Colonic mucosa (tissue), 4 donors: ENCODE data around the gene PRELID2. TPM values are rescaled to one million over a fixed set of nuclear protein-coding genes. Genes with fewer than 3 reads are reported as not detected.
A peak's percentile ranks its signal among the peaks of the same experiment; 100 is the strongest.
"Not testable (repeated sequence)": the region's sequence is repeated elsewhere in the genome, so short reads cannot be mapped to it uniquely, and the experiment has no call there.

Source experiments
- DNase-seq: peaks from one replicate; pipeline ENCODE4 v3.0.0-alpha.2; 2020
- H3K27ac ChIP-seq: fragments of 200-600 bp; one replicate; pipeline ENCODE4 v1.8.0; 2021
- H3K27me3 ChIP-seq: fragments of 200-600 bp; one replicate; pipeline ENCODE4 v1.8.0; 2021
- H3K36me3 ChIP-seq: fragments of 200-600 bp; one replicate; pipeline ENCODE4 v1.8.0; 2021
- H3K4me1 ChIP-seq: fragments of 200-600 bp; one replicate; pipeline ENCODE4 v1.8.0; 2021; ENCODE audit warnings: mild to moderate bottlenecking
- H3K4me3 ChIP-seq: fragments of 200-600 bp; one replicate; pipeline ENCODE4 v1.8.0; 2021
- H3K9ac ChIP-seq, 2 donors: one replicate each; pipeline ENCODE4 v1.7.0; 2013; ENCODE audit warnings: control low read depth in 2 of 2, low read depth in 2 of 2, low read length in 2 of 2
- H3K9me3 ChIP-seq: fragments of 200-600 bp; one replicate; pipeline ENCODE4 v1.8.0; 2021
- CTCF ChIP-seq: fragments of 200-600 bp; IDR thresholded peaks from one replicate; pipeline ENCODE4 v1.8.0; 2022; ENCODE audit warnings: antibody characterized with exemption, mild to moderate bottlenecking
- intact Hi-C: fragments of 100-400 bp; cut with DNase I; formaldehyde crosslinking; loops from one replicate; pipeline ENCODE4 v1.14.1; 2022
- total RNA-seq, 2 donors: library from RNA; stranded (reverse); fragmentation: NEBNext Ultra II Directional in 1 of 2; extraction: Animal tissue kit (Norgen Biotek cat#: 25700) in 1 of 2; gene quantifications; one replicate each; pipeline ENCODE4 v1.2.1, GENCODE V29; 2021
- donor health status: healthy.
- donor health status: DM: no; HTN: no; CAD: no.
- donor health status: DM: no; HTN: no; CAD: no.

The PRELID2 gene
- total RNA-seq, 2 donors from 2014 or later = 96.2 to 105 TPM

- no peaks in the 10 kb centered on the region for H3K9me3 ChIP-seq
- no peaks in the 10 kb centered on the region for H3K36me3 ChIP-seq
- DNase-seq = no peak
Observed at GRCh38 chr5:145743396-145744061, 91.6 kb downstream of the PRELID2 start.

GRCh38 chr5:145739843-145740242, 95.3 kb downstream of the PRELID2 start:
- H3K4me1 ChIP-seq = no peaks in the 10 kb centered on the region
- H3K9ac ChIP-seq = no peak overlapping the region
- no peak for DNase-seq
- H3K4me3 ChIP-seq = no peak overlapping the region
- no peaks in the 10 kb centered on the region for H3K36me3 ChIP-seq
- H3K9me3 ChIP-seq = no peaks in the 10 kb centered on the region
- H3K27ac ChIP-seq = no peak overlapping the region
- H3K27me3 ChIP-seq = no peaks in the 10 kb centered on the region
- intact Hi-C loops = no loop called here
- TF ChIP-seq CTCF = no peak

More at GRCh38 chr5:145743396-145744061, 91.6 kb downstream of the PRELID2 start:
- H3K4me3 ChIP-seq = no peak overlapping the region
- intact Hi-C loops = no loop called here
- H3K27me3 ChIP-seq = no peaks in the 10 kb centered on the region
- no peaks in the 10 kb centered on the region for H3K4me1 ChIP-seq
- H3K9ac ChIP-seq = no peak overlapping the region
- no peak for TF ChIP-seq CTCF
- no peak overlapping the region for H3K27ac ChIP-seq

DNA sequence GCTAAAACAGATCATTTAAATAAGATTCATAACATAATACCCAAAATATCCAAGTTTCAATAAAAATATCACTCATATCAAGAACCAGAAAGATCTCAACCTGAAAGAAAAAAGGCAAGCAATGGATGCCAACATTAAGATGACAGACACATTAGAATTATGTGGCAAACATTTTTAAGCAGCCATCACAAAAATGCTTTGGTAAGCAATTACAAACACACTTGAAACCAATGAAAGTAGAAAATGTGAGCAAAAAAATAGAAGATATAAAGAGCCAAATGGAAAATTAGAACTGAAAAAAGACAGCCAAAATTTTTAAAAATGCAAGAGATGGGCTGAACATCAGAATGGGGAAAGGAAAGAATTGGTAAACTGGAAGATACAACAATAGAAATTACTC, 96.9 kb downstream of the PRELID2 start:
- Histone ChIP-seq H3K4me3 (no peak overlapping the region), H3K9me3 (no peaks in the 10 kb centered on the region), H3K27ac (no peak overlapping the region), H3K4me1 (no peaks in the 10 kb centered on the region), H3K36me3 (no peaks in the 10 kb centered on the region), H3K9ac (no peak overlapping the region), H3K27me3 (no peaks in the 10 kb centered on the region)
- intact Hi-C loops = no loop called here
- no peak for TF ChIP-seq CTCF
- no peak for DNase-seq

GRCh38 chr5:145737578-145737977, 97.6 kb downstream of the PRELID2 start:
- Histone ChIP-seq H3K4me3 (no peak overlapping the region), H3K4me1 (no peaks in the 10 kb centered on the region), H3K36me3 (no peaks in the 10 kb centered on the region), H3K9me3 (no peaks in the 10 kb centered on the region), H3K9ac (no peak overlapping the region), H3K27me3 (no peaks in the 10 kb centered on the region), H3K27ac (no peak overlapping the region)
- no peak for TF ChIP-seq CTCF
- peak; percentile 29 for DNase-seq
- intact Hi-C loops = no loop called here

GRCh38 chr5:145729956-145730355, 105.2 kb downstream of the PRELID2 start:
- H3K27ac ChIP-seq, H3K9me3 ChIP-seq: not testable (repeated sequence)

DNA sequence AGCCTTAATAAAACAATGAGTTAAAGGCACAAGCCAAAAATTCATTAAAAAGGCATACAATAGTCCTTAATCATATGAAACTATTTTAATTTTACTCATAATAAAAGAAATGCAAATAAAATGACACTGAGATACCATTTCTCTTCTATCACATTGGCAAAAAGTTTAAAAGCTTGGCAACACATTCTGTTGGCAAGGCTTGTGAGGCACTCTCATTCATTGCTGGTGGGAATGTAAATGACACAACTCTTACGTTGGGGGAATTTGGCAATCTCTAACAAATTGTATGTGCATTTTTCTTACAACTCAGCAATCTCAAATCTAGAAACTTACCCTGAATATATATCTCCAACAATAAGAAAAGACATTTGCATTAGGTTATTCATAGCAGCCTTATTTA, 111.6 kb downstream of the PRELID2 start:
- no peak for DNase-seq
- Histone ChIP-seq H3K27me3 (no peaks in the 10 kb centered on the region), H3K9ac (no peak overlapping the region), H3K4me3 (no peak overlapping the region), H3K9me3 (no peaks in the 10 kb centered on the region), H3K36me3 (no peaks in the 10 kb centered on the region), H3K27ac (no peak overlapping the region), H3K4me1 (no peaks in the 10 kb centered on the region)
- intact Hi-C loops = no loop called here
- no peak for TF ChIP-seq CTCF

More at GRCh38 chr5:145729956-145730355, 105.2 kb downstream of the PRELID2 start:
- H3K36me3 ChIP-seq, H3K4me1 ChIP-seq, intact Hi-C loops, H3K4me3 ChIP-seq, H3K27me3 ChIP-seq, DNase-seq, H3K9ac ChIP-seq: not testable (repeated sequence)
